HTERT RPE-1 (cell line): Measurements from ENCODE around the gene CDC25B.

Experiments used
- in situ Hi-C: fragments of 300-500 bp; cut with MboI; formaldehyde crosslinking; loops from 4 replicates; pipeline ENCODE4 v1.14.3; 2020; ENCODE audit warnings: low sequenced_read_pairs

CDC25B gene

DNA sequence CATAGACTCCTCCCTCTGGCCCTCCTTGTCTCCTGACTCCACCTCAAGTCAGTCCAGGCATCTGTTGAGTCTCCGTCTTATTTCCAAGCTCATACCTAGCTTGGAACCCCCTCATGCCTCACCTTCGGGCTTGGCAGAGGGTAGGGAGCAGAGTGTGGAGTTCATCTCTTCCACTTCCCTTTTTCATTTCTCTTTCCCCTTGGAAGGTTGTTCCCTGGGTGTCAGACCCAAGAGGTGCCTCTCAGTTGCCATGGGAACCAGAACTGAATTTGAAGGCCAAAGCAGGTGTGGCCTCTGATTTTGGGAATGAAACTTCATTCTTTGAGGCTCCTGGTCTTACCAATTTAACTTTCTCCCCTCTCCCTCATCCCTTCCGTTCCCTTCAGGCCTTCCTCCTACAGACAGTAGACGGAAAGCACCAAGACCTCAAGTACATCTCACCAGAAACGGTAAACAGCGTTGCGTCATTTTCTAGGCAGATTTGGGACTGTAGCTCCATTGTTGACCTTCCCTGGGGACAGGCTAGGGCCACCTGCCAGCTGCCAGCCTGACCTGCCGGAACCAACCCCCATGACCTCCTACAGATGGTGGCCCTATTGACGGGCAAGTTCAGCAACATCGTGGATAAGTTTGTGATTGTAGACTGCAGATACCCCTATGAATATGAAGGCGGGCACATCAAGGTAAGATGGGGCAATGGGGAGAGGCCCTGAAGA is 6.6 kb downstream of the CDC25B start:
- in situ Hi-C loops = no loop called here

DNA sequence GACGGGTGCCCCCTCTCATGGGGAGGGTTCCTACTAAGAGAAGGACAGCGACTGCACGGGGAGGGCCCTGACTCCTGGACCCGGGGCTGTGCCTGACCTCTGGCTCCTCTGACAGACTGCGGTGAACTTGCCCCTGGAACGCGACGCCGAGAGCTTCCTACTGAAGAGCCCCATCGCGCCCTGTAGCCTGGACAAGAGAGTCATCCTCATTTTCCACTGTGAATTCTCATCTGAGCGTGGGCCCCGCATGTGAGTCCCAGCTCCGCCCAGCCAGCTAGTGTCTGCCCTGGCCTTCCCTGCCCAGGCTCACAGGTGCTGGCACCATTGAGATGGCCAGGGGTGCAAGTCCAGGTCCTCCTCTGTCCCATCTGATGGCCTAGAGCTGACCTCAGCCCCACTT is 7.2 kb downstream of the CDC25B start:
- in situ Hi-C loops = no loop called here

DNA sequence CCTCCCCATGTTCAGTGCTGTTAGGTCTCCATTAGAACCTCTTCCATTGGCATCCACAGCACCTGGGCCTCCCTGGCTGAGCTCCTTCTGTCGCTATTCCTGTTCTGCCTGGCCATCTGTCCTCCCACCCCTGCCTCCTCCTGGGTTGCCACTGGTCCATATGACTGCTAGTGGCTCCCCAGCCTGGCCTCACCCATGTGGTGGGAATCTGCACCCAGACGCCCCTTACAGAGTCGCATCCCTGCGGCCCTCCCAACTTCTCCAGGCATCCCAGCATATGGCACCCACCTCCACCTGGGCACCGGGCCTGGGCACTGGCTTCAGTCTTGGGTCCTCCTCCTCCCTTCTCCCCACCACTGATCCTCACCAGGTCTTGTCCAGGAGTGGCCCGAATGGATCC is 7.7 kb downstream of the CDC25B start:
- in situ Hi-C loops = no loop called here

DNA sequence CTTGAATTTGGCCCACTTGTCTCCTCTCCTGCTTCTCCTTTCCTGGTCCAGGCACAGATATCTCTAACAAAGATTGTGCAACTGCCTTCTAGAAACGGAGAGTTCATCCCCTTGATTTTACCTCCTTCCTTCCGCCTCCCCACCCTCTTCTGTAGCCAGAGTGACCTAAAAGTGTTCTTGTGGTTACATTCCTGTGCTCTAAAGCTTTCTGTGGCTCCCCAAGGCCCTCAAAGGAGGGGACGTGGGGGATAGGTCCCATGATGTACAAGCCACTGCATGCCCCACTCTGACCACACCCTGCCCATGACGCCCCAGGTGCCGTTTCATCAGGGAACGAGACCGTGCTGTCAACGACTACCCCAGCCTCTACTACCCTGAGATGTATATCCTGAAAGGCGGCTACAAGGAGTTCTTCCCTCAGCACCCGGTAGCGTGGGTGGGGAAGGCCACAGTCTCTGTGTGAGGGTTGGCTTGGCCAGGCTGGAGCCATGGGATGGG is 8.2 kb downstream of the CDC25B start:
- in situ Hi-C loops = no loop called here

DNA sequence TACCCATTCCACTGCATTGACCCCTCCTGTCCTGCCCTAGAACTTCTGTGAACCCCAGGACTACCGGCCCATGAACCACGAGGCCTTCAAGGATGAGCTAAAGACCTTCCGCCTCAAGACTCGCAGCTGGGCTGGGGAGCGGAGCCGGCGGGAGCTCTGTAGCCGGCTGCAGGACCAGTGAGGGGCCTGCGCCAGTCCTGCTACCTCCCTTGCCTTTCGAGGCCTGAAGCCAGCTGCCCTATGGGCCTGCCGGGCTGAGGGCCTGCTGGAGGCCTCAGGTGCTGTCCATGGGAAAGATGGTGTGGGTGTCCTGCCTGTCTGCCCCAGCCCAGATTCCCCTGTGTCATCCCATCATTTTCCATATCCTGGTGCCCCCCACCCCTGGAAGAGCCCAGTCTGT is 8.7 kb downstream of the CDC25B start:
- in situ Hi-C loops = no loop called here

DNA sequence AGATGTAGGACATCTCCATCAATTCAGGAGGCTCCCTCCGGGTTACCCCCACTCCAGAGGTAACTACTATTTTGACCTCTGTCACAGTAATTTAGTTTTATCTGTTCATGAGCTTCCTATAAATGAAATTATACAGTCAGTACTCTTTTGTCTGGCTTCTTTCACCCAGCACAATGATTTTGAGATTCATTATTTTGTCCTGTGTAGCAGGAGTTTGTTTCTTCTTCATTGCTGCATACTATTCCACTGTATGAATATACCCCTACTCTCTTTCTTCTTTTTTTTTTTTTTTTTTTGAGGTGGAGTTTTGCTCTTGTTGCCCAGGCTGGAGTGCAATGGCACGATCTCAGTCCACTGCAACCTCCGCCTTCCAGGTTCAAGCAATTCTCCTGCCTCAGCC is 12.4 kb downstream of the CDC25B start:
- in situ Hi-C loops = no loop called here

DNA sequence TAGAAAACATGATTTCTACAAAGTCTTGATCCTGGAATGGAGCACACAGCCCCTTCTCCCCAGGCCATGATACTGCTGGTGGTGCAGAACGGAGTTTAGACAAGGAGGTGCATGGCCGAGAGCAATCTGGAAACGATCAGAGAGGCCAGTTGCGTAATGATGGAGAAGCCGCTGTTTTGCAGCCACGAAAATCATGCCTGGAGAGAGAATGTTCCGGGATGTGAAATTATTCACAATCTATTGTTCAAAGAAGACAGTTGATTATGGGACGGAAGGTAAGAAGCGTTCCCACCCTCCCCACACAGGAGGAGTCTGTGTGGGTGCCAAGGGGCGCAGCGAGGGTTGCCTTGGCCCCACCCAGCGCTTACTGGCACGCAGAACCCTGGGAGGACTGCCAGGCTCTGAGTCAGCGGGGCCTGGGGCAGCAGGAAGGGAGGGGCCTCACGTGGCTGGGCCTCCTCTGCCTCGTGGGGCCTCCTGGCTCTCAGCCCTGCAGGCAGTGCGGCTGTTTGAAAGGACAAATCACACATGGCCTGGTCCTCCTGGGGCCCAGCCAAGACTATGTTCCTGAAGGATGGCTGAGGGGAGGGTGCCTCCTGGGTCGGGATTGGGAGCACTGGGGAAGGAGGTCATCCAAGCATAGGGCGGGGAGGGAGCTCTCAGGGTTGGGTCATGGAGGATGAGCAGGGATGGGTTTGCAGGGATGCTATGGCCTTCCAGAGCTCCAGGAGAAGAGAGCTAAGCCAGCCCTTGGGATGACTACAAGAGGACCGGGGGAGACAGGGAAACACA is 15.6 kb downstream of the CDC25B start:
- in situ Hi-C loops = no loop called here

DNA sequence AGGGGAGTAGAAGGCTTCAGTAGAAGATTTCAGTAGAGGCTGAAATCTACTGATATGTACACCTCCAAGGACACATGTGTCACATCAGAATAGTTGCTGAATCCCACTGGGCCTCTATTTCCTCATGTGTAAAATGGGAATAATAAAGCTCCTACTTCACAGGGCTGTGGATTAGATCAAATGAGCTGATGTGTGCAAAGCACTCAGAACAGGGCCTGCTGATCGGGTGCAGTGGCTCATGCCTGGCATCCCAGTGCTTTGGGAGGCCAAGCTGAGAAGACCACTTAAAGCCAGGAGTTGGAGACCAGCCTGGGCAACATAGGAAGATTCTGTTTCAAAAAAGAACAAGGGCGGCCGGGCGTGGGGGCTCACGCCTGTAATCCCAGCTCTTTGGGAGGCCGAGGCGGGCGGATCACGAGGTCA is 16.2 kb downstream of the CDC25B start:
- in situ Hi-C loops = no loop called here

DNA sequence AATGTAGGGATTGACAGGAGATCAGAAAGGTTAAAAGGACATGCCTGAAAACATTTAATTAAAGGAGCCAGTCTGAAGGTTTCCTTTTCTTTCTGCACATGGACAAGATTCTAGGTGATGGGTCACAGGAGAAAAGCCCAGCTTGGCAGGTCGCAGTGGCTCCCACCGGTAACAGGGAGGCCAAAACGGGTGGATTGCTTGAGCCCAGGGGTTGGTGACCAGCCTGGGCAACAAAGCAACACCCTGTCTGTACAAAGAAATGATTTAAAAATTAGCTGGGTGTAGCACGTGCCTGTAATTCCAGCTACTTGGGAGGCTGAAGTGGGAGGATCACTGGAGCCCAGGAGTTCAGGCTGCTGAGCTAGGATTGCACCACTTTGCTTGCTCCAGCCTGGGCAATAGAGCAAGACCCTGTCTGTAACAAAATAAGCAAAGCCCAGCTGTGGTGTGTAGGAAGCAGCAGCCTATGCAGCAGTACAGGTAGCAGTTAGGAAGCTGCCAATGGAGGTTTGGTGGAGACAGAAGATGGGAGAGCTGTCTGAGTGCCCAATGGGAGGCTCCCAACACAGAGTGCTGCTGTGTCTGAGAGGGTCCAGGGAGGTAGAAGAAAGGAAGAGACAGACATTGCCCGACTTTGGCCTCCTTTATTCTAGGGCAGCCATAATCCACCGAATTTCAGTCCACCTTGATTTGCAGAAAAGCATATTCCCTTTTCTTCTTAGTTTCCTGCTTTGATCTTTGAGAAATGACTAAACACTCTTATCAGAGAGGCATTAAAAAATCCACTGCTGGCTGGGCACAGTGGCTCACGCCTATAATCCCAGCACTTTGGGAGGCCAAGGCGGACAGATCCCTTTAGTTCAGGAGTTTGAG is 17.1 kb downstream of the CDC25B start:
- in situ Hi-C loops = no loop called here

DNA sequence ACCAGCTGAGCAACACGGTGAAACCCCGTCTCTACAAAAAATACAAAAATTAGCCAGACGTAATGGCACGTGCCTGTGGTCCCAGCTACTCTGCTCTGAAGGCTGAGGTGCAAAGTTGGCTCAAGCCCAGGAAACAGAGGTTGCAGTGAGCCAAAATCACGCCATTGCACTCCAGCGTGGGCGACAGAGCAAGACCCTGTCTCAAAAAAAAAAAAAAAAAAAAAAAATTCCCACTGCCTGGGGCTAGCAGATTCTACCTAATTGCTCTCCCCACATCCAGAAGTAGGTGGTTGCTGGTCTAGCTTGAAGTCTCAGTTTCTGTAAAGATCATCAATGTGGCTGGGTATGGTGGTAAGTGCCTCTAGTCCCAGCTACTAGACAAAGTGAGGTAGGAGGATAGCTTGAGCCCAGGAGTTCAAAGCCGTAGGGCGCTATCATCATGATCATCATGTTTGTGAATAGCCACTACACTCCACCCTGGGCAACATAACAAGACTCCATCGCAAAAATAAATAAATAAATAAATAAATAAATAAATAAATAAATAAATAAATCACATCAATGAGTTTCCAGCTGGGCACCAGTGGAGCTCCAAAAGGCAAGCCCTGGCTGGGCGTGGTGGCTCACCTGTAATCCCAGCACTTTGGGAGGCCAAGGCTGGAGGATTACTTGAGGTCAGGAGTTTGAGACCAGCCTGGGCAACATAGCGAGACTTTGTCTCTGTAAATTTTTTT is 17.9 kb downstream of the CDC25B start:
- in situ Hi-C loops = no loop called here

DNA sequence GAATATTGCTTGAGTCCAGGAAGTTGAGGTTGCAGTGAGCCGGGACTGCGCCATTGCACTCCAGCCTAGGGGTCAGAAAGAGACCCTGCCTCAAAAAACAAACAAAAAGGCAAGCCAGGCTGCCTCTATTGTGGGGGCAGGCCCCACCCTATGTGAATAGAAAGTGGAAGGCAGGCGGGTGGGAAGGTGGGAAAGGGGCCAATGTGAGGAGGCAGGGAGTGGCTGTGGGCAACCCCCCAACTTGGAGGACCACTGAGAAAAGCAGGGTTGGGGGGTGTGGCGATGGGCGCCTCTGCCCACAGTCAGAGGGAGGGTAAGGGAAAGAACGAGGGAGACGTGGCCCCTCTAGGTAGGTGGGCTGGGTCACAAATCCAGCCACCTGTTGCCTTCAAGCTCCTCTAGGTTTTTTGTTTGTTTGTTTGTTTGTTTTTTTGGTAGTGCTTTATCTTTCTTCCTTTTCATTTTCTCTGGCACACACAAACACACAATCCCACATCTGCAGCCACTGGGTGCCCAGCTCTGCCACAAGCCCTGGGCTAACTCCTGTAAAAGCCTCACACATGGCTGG is 18.9 kb downstream of the CDC25B start:
- in situ Hi-C loops = no loop called here

DNA sequence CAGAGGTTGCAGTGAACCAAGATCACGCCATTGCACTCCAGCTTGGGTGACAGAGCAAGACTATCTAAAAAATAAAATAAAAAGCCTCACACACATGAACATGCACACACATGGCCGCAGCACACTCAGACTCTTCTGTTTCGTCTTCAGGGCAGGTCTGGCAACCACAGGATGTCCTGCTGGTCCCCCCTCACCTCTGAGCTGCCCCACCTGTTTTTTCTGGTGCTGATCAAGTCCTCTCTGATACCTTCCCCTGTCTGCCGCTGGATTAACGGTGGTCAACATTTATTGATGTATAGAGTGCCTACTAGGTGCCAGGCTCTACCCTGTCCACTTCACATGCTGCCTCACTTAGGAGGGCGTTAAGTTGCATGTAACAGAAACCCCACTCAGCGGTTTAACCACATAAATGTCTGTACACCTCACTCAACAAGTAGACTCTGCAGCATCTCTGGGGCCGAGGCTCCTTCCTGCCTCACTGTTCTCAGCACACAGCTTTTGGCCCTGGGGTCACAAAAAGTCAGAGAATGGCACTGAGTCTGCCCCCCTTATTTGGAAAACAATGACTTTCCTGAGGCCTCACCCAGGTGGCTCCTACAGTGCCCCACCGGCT is 19.7 kb downstream of the CDC25B start:
- in situ Hi-C loops = no loop called here

DNA sequence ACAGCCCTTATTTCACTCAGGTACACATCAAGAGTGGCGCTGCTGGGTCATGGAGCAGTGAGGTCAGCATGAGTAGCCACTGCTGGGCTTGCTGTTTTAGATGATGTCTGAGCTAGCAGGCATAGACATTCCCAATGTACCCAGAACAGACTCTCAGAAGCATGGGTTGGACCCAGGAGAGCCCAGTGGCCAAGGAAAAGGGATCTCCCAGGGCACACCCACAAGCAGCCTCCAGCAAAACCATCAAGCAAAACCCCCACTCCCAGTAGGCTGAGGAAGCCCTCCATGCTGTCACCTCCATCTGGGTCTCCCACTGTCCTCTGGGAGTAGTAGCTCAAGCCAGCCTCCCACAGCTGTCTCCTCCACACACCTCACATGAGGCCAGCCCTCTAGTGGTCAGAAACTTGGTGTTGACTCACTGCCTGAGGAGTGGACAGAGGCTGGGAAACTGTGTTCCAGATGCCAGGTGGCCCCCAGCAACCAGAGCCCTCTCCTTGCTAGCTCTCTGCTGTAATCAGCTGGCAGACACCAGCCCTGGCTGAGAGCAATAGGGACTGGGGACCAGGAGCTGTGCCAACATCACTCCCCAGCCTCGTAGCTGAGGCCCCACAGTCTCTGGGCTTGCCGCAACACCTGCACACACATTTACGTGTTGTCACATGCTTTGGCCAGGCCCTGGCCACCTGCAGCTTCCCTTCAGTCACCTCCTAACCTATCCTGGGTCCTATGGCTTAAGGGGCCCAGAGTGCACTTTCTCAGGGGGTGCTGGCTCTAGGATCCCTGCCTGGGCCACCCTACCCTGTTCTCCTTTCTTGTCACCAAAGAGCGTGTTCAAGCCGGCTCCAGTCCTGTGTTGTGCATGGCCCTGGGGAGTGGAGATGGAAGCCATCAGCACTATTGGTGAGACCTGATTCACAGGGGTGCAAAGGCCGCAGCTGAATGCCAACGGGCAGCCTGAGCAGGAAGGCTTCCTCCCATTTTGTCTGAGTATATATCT is 22.3 kb downstream of the CDC25B start:
- in situ Hi-C loops = no loop called here

DNA sequence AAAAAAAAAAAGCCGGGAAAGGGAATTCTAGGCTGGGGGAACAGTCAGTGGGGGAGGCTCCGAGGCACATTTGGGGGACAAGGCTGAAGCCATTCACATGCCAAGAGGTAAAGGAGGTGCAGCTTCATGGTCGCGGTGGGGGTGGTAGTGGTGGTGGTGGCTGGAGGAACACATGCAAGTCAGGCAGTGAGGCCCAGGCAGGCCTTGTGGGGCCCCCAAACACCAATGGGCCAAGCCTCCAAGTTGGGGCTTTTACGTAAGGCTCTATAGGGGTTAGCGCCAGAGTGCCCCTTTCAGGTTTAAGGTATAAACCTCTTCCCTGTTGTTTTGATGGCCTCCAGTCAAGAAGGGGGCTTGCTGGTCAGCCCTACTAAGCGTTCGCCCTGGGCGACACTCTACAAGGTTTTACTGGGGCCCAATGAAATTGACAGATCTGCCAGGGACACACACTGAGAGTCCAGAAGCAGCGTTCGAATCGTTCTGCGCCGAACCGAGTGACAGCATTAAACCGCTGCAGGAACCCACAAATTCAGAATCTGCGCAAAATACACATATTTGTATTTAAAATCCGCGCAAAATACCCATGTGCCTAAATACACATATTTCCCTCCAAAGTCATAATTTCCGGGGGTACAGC is 23.4 kb downstream of the CDC25B start:
- in situ Hi-C loops = no loop called here

DNA sequence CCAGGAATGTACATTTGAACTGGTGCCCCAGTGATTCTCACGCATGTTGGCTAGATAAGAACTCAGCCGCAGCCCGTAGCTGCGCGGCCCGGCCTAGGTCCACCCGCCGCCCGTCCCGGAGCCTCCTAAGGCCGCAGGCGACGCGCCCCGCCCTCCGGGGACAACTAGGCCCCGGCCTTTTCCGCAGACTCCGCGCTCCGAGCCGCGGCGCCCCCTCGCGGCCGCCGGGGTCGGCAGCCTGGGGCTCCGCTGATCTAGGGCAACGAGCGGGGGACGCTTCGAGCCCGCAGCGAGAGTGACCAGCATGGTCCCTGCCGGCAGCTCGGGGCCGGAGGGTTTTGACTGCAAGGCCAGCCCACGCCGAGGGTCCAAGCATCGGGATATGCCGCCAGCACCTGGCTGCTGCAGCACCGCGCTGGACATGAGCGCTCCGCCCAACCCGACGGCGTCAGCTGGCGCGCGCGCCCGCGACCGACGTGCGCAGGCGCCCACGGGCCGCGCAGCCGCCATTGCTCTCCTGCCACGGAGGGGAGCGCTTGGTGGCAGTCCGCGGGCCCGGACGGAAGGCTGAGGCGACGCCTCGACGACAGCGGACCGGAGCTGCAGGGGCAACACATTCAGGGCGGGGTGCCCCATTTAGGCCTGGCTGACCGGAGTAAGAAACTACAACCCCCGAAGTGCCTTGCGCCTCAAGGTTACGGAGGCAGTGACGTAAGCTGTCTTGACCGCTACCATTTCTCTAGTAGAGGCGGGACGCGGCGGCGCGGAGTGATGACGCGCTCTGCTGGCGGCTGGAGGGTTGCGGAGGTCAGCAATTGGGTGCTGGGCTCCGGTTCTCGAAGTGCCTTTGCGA is 24.2 kb downstream of the CDC25B start, which contains the start of gene AP5S1:
TSS of gene AP5S1 (plus strand) at position 500 of the 853 bp plus-strand sequence. CDS start 1,571 bp downstream, outside the sequence.
- in situ Hi-C loops = no loop called here

DNA sequence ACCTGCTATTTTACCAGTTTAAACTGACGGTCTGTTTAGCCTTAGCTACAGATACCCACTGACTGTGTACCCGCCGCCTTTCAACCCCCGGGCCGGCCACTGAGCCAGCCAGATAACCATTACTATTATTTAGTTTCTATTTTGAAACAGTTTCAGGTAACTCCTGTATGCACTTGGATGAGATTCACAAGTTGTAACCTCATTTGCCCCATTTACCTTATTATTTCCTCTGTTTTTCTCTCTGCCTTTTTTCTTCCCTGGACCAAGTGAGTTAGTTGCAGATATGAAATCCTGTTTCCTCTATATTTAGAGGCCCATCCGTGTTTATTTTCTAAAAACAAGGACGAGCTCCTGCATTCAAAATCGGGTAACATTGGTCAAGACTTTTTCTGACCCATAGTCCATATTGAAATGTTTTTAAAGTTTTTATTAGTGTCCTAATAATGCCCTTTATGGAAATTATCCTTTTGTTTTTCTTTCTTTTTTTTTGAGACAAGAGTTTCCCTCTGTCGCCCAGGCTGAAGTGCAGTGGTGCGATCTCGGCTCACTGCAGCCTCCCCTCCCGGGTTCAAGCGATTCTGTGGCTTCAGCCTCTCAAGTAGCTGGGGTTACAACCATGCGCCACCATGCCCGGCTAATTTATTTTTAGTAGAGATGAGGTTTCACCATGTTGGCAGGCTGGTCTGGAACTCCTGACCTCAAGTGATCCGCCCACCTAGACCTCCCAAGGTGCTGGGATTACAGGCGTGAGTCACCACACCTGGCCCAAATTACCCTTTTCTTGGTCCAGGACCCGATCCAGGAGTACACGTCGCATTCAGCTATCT is 25.0 kb downstream of the CDC25B start:
- in situ Hi-C loops = no loop called here
